Gastrocnemius medialis (tissue), 4 donors: ENCODE data around the gene UBE2J1. TPM values are rescaled to one million over a fixed set of nuclear protein-coding genes. Genes with fewer than 3 reads are reported as not detected.
A peak's percentile ranks its signal among the peaks of the same experiment; 100 is the strongest.

Source experiments
- ATAC-seq, 2 donors: fragments of 150-250 bp; one replicate each; pipeline ENCODE4 v1.9.1; 2016
- DNase-seq, 2 donors: peaks; one replicate each; pipeline ENCODE4 v3.0.0-alpha.2; 2019
- H3K27ac ChIP-seq, 4 donors: fragments of 200-600 bp; sonication (generic); 1 replicate in 1 of 4; 2 replicates in 3 of 4; pipeline ENCODE4 v1.5.1; 2016 to 2018; ENCODE audit warnings: mild to moderate bottlenecking in 2 of 4, moderate library complexity in 1 of 4
- H3K27me3 ChIP-seq, 3 donors: fragments of 200-600 bp; sonication (generic) in 2 of 3; 1 replicate in 1 of 3; 2 replicates in 2 of 3; pipeline versions ENCODE4 v1.5.1 to v1.6.0; 2016 to 2019; ENCODE audit warnings: mild to moderate bottlenecking in 1 of 3, moderate library complexity in 1 of 3
- H3K36me3 ChIP-seq, 2 donors: fragments of 200-600 bp; sonication (generic) in 1 of 2; one replicate each; pipeline ENCODE4 v1.5.1; 2017 to 2018
- H3K4me1 ChIP-seq, 2 donors: fragments of 200-600 bp; sonication (generic) in 1 of 2; one replicate each; pipeline ENCODE4 v1.5.1; 2016 to 2017; ENCODE audit warnings: mild to moderate bottlenecking in 2 of 2
- H3K4me3 ChIP-seq, 4 donors: fragments of 200-600 bp; sonication (generic) in 3 of 4; 1 replicate in 1 of 4; 2 replicates in 3 of 4; pipeline ENCODE4 v1.5.1; 2016 to 2019; ENCODE audit warnings: mild to moderate bottlenecking in 2 of 4
- H3K9me3 ChIP-seq, 3 donors: fragments of 200-600 bp; sonication (generic) in 2 of 3; 1 replicate in 1 of 3; 2 replicates in 2 of 3; pipeline ENCODE4 v1.5.1; 2016 to 2019
- CTCF ChIP-seq, 5 experiments: fragments of 450-650 bp in 3 of 5; fragments of 200-600 bp in 2 of 5; sonication (generic) in 2 of 5; IDR thresholded peaks in 4 of 5; conservative IDR thresholded peaks in 1 of 5; 1 replicate in 4 of 5; 2 replicates in 1 of 5; pipeline ENCODE4 v1.5.1; 2016 to 2019; ENCODE audit warnings: antibody characterized with exemption in 5 of 5, mild to moderate bottlenecking in 3 of 5, moderate library complexity in 3 of 5
- POLR2A ChIP-seq, 2 donors: fragments of 450-650 bp; IDR thresholded peaks; one replicate each; pipeline ENCODE4 v1.6.1; 2017; ENCODE audit warnings: antibody characterized with exemption in 2 of 2, mild to moderate bottlenecking in 2 of 2, moderate library complexity in 2 of 2
- in situ Hi-C, 4 donors: fragments of 200-750 bp; cut with MboI; loops; one replicate each; pipeline versions ENCODE4 v1.15.0 to v1.8.0; 2017; ENCODE audit warnings: low sequenced_read_pairs in 4 of 4
- intact Hi-C: fragments of 100-400 bp; cut with DNase I; formaldehyde crosslinking; loops from one replicate; pipeline ENCODE4 v1.15.1; 2023; ENCODE audit warnings: low total_unique reads
- total RNA-seq, 4 donors: library from RNA; depleted of rRNA; stranded (reverse); fragments of >200 nt; gene quantifications; one replicate each; pipeline versions ENCODE4 v1.1.0 to v1.2.3, GENCODE V29; 2016

Gene UBE2J1
- total RNA-seq, 4 donors from 2014 or later: 10.5 to 15.1 (median 14.6) TPM

- DNase-seq (no peak), ATAC-seq (no peak)
- Histone ChIP-seq H3K27me3 (no peaks in the 10 kb centered on the region), H3K4me3 (no peak overlapping the region), H3K36me3 (peaks cover 2 to 34% of the 10 kb centered on the region in 2 donors), H3K9me3 (no peaks in the 10 kb centered on the region), H3K4me1 (peaks cover 0 to 7% of the 10 kb centered on the region in 2 donors), H3K27ac (peak overlapping the region in 3 of 4 donors; percentile 45 to 49 (median 49))
- in situ Hi-C loops: no loop called here
- TF ChIP-seq CTCF (IDR thresholded peaks at IDR 0.05 in 4 of 5, conservative IDR thresholded peaks at IDR 0.05 in 1 of 5) (no peak), POLR2A (IDR thresholded peaks at IDR 0.05) (no peak)
- intact Hi-C loops: no loop called here
Measured at GRCh38 chr6:89324304-89324703, 28.2 kb downstream of the UBE2J1 start.

GRCh38 chr6:89323511-89323971 is 29.0 kb downstream of the UBE2J1 start:
- TF ChIP-seq POLR2A (IDR thresholded peaks at IDR 0.05) (no peak), CTCF (IDR thresholded peaks at IDR 0.05 in 4 of 5, conservative IDR thresholded peaks at IDR 0.05 in 1 of 5) (no peak)
- Histone ChIP-seq H3K27me3 (no peaks in the 10 kb centered on the region), H3K27ac (peak overlapping the region; percentile 29 to 49 (median 47)), H3K36me3 (peaks cover 0 to 27% of the 10 kb centered on the region in 2 donors), H3K4me1 (peaks cover 0 to 13% of the 10 kb centered on the region in 2 donors), H3K4me3 (no peak overlapping the region), H3K9me3 (no peaks in the 10 kb centered on the region)
- DNase-seq: no peak
- intact Hi-C loops: no loop called here
- ATAC-seq: peak; percentile 21 to 56
- in situ Hi-C loops: no loop called here

GRCh38 chr6:89321131-89321970 is 31.2 kb downstream of the UBE2J1 start:
- DNase-seq (no peak), ATAC-seq (no peak)
- no peak overlapping the region for H3K4me3 ChIP-seq
- H3K27me3 ChIP-seq: no peaks in the 10 kb centered on the region
- intact Hi-C loops: no loop called here
- H3K4me1 ChIP-seq: peaks cover 0 to 13% of the 10 kb centered on the region in 2 donors
- H3K36me3 ChIP-seq: peaks cover 0 to 5% of the 10 kb centered on the region in 2 donors
- no peaks in the 10 kb centered on the region for H3K9me3 ChIP-seq
- H3K27ac ChIP-seq: no peak overlapping the region
- no peak for TF ChIP-seq POLR2A (IDR thresholded peaks at IDR 0.05)
- TF ChIP-seq CTCF (IDR thresholded peaks at IDR 0.05 in 4 of 5, conservative IDR thresholded peaks at IDR 0.05 in 1 of 5): no peak
- in situ Hi-C loops: no loop called here

GRCh38 chr6:89320012-89320559 is 32.4 kb downstream of the UBE2J1 start:
- H3K4me1 ChIP-seq: peaks cover 4 to 18% of the 10 kb centered on the region in 2 donors
- no peak for ATAC-seq
- H3K9me3 ChIP-seq: no peaks in the 10 kb centered on the region
- no peak overlapping the region for H3K27ac ChIP-seq
- no peak overlapping the region for H3K4me3 ChIP-seq
- DNase-seq: no peak
- TF ChIP-seq POLR2A (IDR thresholded peaks at IDR 0.05) (no peak), CTCF (IDR thresholded peaks at IDR 0.05 in 4 of 5, conservative IDR thresholded peaks at IDR 0.05 in 1 of 5) (no peak)
- H3K27me3 ChIP-seq: no peaks in the 10 kb centered on the region
- in situ Hi-C loops: no loop called here
- H3K36me3 ChIP-seq: peaks cover 0 to 5% of the 10 kb centered on the region in 2 donors
- intact Hi-C loops: no loop called here
